Stimulated activated CD8-positive, alpha-beta memory T cell treated with anti-CD3 and anti-CD28 coated beads, Interleukin-12 subunit alpha, Interleukin-12 subunit beta, amount 100 ng/mL, for 1 hour (primary cell): ENCODE data around the gene HCFC1R1.

Source experiments
- DNase-seq: peaks from one replicate; pipeline ENCODE4 v3.0.0-alpha.2; 2020; ENCODE audit warnings: low read depth

The HCFC1R1 gene

DNA sequence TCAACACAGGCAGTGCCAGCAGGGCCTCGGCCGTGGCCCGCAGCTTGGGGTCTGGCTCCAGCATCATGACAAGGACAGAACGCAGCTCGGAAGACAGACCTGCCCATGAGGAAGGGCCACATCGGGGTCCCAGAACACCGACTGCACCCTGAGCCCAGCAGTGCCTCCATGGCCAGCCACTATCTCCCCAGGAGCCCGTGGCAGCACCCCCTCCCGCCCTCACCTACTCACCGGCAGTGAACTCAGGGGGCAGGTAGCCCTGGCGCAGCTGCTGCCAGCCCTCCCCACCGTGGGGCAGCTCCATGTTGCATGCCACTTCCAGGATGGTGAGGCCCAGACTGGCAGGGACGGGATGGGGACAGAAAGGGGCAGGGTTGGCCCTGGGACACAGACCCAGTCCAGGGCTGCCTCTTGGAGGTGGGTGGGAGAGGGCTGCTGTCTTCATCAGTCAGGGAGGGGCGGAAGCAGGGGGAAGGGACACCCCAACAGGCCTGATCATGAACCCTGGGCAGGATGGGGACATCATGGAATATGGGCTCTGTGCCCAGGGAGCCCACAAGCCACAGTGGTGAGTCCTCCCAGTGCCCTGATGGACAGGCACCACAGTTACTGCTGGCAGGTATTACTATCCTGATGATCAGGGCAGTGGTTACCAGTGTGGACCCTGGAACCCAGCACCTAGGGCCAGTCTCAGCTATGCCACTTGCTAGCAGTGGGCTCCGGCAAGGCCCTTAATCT is 49.3 kb downstream of the HCFC1R1 start:
- no peak for DNase-seq

GRCh38 chr16:2973605-2974318 is 50.0 kb downstream of the HCFC1R1 start:
- no peak for DNase-seq

- DNase-seq: no peak
Observed at GRCh38 chr16:2973093-2973492, 50.6 kb downstream of the HCFC1R1 start.
